Osteocyte (in vitro differentiated cells): Measurements from ENCODE around the gene SARNP. TPM values are rescaled to one million over a fixed set of nuclear protein-coding genes. Genes with fewer than 3 reads are reported as not detected.
A peak's percentile ranks its signal among the peaks of the same experiment; 100 is the strongest.

ENCODE experiments used
- DNase-seq: peaks from one replicate; pipeline ENCODE4 v3.0.0; 2021; ENCODE audit warnings: mixed read lengths; ENCODE audit not compliant: unreplicated experiment; ENCODE audit errors: extremely low spot score
- H3K27ac Mint-ChIP-seq: one replicate; pipeline ENCODE4 v1.8.0; 2021; ENCODE audit warnings: mild to moderate bottlenecking, mixed read lengths; ENCODE audit not compliant: unreplicated experiment
- H3K27me3 Mint-ChIP-seq: one replicate; pipeline ENCODE4 v1.8.0; 2021; ENCODE audit warnings: mixed read lengths; ENCODE audit not compliant: unreplicated experiment
- H3K36me3 Mint-ChIP-seq: one replicate; pipeline ENCODE4 v1.8.0; 2021; ENCODE audit warnings: mixed read lengths; ENCODE audit not compliant: unreplicated experiment
- H3K4me1 Mint-ChIP-seq: one replicate; pipeline ENCODE4 v1.8.0; 2021; ENCODE audit warnings: mixed read lengths; ENCODE audit not compliant: unreplicated experiment
- H3K4me3 Mint-ChIP-seq: one replicate; pipeline ENCODE4 v1.8.0; 2021; ENCODE audit warnings: mild to moderate bottlenecking, moderate library complexity, mixed read lengths; ENCODE audit not compliant: unreplicated experiment
- H3K9me3 Mint-ChIP-seq: one replicate; pipeline ENCODE4 v1.8.0; 2021; ENCODE audit warnings: mixed read lengths; ENCODE audit not compliant: unreplicated experiment
- total RNA-seq: library from RNA; stranded (reverse); gene quantifications from 2 replicates; pipeline ENCODE4 v1.2.1, GENCODE V29; 2021
- TF ChIP-seq, protein P1 (sequence below): fragments of 200-600 bp; sonication (generic); IDR thresholded peaks from 2 replicates; pipeline ENCODE4 v1.5.0; 2021; ENCODE audit warnings: antibody characterized with exemption, mild to moderate bottlenecking, moderate library complexity

SARNP gene
- total RNA-seq, 1 donor from 2014 or later: 56.1 TPM

DNA sequence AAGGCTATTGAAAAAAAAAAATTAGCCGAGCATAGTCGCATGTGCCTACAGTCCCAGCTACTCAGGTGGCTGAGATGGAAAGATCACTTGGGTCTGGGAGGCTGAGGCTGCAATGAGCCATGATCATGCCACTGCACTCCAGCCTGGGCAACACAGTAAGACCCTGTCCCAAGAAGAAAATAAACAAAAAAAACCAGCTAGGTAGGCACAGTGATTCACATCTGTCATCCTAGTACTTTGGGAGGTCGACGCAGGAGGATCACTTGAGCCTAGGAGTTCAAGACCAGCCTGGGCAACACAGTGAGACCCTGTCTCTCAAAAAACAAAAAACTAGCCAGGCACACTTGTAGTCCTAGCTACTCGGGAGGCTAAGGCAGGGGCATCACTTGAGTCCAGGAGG, 8.2 kb downstream of the SARNP start:
- DNase-seq: no peak
- H3K36me3 Mint-ChIP-seq: peaks cover 21% of the 10 kb centered on the region
- H3K4me3 Mint-ChIP-seq: no peak overlapping the region
- no peak overlapping the region for H3K27ac Mint-ChIP-seq
- H3K27me3 Mint-ChIP-seq: no peaks in the 10 kb centered on the region
- TF ChIP-seq, protein P1, sequence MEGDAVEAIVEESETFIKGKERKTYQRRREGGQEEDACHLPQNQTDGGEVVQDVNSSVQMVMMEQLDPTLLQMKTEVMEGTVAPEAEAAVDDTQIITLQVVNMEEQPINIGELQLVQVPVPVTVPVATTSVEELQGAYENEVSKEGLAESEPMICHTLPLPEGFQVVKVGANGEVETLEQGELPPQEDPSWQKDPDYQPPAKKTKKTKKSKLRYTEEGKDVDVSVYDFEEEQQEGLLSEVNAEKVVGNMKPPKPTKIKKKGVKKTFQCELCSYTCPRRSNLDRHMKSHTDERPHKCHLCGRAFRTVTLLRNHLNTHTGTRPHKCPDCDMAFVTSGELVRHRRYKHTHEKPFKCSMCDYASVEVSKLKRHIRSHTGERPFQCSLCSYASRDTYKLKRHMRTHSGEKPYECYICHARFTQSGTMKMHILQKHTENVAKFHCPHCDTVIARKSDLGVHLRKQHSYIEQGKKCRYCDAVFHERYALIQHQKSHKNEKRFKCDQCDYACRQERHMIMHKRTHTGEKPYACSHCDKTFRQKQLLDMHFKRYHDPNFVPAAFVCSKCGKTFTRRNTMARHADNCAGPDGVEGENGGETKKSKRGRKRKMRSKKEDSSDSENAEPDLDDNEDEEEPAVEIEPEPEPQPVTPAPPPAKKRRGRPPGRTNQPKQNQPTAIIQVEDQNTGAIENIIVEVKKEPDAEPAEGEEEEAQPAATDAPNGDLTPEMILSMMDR: no peak
- no peaks in the 10 kb centered on the region for H3K9me3 Mint-ChIP-seq
- H3K4me1 Mint-ChIP-seq: peaks cover 19% of the 10 kb centered on the region

GRCh38 chr12:55806982-55807381, 10.5 kb downstream of the SARNP start:
- TF ChIP-seq, protein P1: no peak
- H3K4me3 Mint-ChIP-seq: no peak overlapping the region
- H3K9me3 Mint-ChIP-seq: no peaks in the 10 kb centered on the region
- H3K36me3 Mint-ChIP-seq: peaks cover 17% of the 10 kb centered on the region
- no peak for DNase-seq
- no peaks in the 10 kb centered on the region for H3K27me3 Mint-ChIP-seq
- H3K27ac Mint-ChIP-seq: no peak overlapping the region
- peaks cover 7% of the 10 kb centered on the region for H3K4me1 Mint-ChIP-seq

GRCh38 chr12:55797550-55797949, 20.0 kb downstream of the SARNP start:
- Mint-ChIP-seq H3K36me3 (peaks cover 41% of the 10 kb centered on the region), H3K4me1 (peaks cover 2% of the 10 kb centered on the region), H3K4me3 (no peak overlapping the region), H3K9me3 (no peaks in the 10 kb centered on the region), H3K27ac (peak overlapping the region; percentile 40), H3K27me3 (no peaks in the 10 kb centered on the region)
- TF ChIP-seq, protein P1: no peak
- DNase-seq: no peak

GRCh38 chr12:55797068-55797467, 20.5 kb downstream of the SARNP start:
- TF ChIP-seq, protein P1: peak; percentile 61
- no peak overlapping the region for H3K4me3 Mint-ChIP-seq
- H3K27me3 Mint-ChIP-seq: no peaks in the 10 kb centered on the region
- H3K9me3 Mint-ChIP-seq: no peaks in the 10 kb centered on the region
- peaks cover 2% of the 10 kb centered on the region for H3K4me1 Mint-ChIP-seq
- H3K36me3 Mint-ChIP-seq: peaks cover 43% of the 10 kb centered on the region
- H3K27ac Mint-ChIP-seq: no peak overlapping the region
- DNase-seq: no peak

- peaks cover 40% of the 10 kb centered on the region for H3K36me3 Mint-ChIP-seq
- H3K27me3 Mint-ChIP-seq: no peaks in the 10 kb centered on the region
- TF ChIP-seq, protein P1: no peak
- DNase-seq: no peak
- H3K4me3 Mint-ChIP-seq: no peak overlapping the region
- no peaks in the 10 kb centered on the region for H3K9me3 Mint-ChIP-seq
- no peak overlapping the region for H3K27ac Mint-ChIP-seq
- H3K4me1 Mint-ChIP-seq: peaks cover 2% of the 10 kb centered on the region
These were observed 21.6 kb downstream of the SARNP start for GRCh38 chr12:55795950-55796349.
